ENCODE measurements around the gene ZBTB33.

DNA sequence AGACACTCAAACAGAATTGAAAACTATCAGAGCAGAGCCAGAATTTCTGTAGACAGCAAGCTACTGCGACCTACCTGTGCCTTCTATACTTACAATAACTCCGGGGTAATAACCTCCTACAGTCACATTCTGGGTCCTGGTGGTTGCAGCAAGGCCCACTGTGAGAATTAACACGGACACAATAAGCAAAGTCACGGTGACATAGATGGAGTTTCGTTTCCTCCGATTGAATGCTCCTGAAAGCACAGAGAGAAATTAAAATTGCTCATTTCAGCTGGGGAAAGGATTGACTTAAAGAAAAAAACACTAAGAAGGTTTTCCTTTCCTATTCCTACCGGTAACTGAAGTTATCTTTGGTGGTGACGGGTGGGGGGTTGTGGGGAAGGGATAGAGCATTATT, 53.6 kb downstream of the ZBTB33 start:
- TF ChIP-seq, protein P1, sequence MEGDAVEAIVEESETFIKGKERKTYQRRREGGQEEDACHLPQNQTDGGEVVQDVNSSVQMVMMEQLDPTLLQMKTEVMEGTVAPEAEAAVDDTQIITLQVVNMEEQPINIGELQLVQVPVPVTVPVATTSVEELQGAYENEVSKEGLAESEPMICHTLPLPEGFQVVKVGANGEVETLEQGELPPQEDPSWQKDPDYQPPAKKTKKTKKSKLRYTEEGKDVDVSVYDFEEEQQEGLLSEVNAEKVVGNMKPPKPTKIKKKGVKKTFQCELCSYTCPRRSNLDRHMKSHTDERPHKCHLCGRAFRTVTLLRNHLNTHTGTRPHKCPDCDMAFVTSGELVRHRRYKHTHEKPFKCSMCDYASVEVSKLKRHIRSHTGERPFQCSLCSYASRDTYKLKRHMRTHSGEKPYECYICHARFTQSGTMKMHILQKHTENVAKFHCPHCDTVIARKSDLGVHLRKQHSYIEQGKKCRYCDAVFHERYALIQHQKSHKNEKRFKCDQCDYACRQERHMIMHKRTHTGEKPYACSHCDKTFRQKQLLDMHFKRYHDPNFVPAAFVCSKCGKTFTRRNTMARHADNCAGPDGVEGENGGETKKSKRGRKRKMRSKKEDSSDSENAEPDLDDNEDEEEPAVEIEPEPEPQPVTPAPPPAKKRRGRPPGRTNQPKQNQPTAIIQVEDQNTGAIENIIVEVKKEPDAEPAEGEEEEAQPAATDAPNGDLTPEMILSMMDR (IDR thresholded peaks at IDR 0.05; ENCODE audit: low read length) = no peak
- TF ChIP-seq EZH2 (optimal IDR thresholded peaks at IDR 0.05; ENCODE audit: low read depth, low read length) (no peak), EZH2phosphoT487 (IDR thresholded peaks at IDR 0.05; ENCODE audit: low read length) (no peak)
